ENCODE measurements around the gene FBLL1.
"Not testable (repeated sequence)": the region's sequence is repeated elsewhere in the genome, so short reads cannot be mapped to it uniquely, and the experiment has no call there.

FBLL1 gene

GRCh38 chr5:168528521-168529373 lies at the start of gene FBLL1:
Gene FBLL1 (plus strand): TSS chr5:168529305. CDS start chr5:168529505, 200 bp downstream.
- DNase-seq = peak; percentile 18 to 28

DNA sequence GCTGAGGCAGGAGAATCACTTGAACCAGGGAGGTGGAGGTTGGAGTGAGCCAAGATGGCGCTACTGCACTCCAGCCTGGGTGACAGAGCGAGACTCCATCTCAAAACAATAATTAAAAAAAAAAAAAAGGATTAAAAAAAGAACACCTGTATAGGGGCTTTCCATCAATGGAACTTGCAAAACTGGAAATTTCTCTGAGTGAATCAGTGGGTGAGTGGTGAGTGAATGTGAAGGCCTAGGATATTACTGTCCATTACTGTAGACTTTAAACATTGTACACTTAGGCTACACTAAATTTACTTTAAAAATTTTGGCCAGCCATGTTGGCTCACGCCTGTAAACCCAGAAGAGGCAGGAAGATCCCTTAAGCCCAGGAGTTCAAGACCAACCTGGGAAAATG lies 48.5 kb upstream of the FBLL1 start:
- DNase-seq = no peak

- DNase-seq = no peak
Observed at GRCh38 chr5:168481330-168481788, 47.7 kb upstream of the FBLL1 start.

GRCh38 chr5:168482361-168482760 lies 46.7 kb upstream of the FBLL1 start:
- no peak for DNase-seq

DNA sequence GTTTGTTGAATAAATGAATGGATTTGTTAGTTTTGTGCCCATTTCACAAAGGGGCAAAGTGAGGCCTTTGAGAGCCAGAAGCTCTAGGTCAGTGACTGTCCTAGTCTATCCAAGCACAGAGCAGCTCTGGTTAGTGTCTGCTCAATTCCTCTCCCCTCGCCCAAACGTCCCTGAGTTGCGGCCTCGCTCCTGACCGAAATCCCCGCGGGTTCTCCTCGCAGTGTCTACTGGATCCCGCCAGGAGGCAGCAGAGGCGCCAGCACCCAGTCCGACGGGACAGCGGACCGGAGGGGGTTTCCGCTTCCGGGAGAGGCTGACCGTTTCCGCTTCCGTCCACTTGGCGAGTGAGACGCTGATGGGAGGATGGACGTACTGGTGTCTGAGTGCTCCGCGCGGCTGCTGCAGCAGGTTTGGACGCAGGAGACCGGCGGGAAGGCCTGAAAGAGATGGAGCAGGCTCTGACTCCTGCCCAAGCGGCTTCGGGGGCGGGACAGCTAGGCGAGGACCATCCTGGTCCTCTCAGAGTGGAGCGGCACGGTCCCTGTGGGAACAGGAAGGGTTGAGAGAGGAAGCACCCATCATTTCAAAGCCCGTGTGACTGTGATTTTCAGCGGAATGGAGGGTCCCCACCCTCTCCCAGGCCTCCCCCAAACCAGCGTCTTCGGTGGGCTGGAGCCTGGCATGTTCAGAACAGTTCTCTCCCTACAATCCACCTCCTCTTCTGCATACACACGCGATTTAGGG lies 42.8 kb upstream of the FBLL1 start, which contains the start of gene RARS1:
Gene RARS1 (plus strand): TSS at position 336 of the 744 bp plus-strand sequence. CDS start 28 bp downstream, at position 364.
- DNase-seq = peak; percentile 57 to 70

DNA sequence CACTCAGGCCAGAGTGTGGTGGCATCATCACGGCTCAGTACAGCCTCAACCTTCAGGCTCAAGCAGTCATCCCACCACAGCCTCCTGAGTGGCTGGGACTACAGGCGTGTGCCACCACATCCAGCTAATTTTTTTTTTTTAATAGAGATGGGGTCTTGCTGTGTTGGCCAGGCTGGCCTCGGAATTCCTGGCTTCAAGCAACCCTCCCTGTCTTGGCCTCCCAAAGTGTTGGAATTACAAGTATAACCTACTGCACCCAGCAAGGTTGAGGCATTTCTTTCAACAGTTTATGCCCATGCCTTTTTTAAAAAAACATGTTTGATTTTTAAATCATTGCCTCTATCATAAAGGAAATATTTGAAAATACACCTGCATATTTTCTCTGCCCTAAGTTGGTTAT lies 40.0 kb upstream of the FBLL1 start:
- DNase-seq = no peak

- no peak for DNase-seq
Observed at GRCh38 chr5:168494057-168494555, 35.0 kb upstream of the FBLL1 start.

GRCh38 chr5:168502563-168503237 lies 26.4 kb upstream of the FBLL1 start:
- DNase-seq = no peak

GRCh38 chr5:168513861-168514428 lies 15.2 kb upstream of the FBLL1 start:
- no peak for DNase-seq

DNA sequence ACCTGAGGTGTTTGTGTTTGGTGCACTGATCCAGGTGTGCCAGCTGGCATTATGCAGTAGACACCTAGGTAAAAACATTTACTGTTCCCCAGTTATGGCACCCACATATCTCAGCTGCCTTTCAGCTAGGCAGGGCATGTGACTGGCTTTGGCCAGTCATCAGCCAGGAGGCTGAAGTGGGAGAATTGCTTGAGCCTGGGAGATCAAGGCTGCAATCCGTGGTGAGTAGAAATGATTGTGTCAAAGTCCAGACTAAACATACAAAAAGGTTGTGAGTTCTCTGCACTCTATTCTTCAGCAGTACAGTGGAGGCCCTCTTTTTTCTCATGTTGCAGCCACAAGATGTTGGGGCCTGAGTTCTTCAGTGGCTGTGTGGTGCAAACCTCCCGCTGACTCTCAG lies 3.2 kb upstream of the FBLL1 start:
- no peak for DNase-seq

DNA sequence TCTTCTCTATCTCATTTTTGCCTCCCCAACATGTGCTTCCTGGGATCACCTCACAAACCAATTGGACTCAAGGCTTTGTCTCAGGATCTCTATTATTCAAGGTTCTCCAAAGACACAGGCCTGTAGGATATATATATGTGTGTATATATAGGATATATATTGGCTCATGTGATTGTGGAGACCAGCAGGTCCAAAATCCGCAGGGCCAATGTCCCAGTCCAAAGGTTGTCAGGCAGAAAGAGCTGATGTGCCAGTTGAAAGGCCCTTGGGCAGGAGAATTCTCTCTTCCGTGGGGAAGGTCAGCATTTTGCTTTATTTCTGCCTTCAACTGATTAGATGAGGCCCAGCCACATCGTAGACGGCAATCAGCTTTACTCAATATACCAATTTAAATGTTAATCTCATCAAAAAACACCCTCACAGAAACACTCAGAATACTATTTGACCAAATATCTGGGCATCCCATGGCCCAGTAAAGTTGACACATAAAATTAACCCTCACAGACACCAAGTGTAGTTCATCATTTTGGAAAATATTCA lies 1.3 kb upstream of the FBLL1 start:
- no peak for DNase-seq

DNA sequence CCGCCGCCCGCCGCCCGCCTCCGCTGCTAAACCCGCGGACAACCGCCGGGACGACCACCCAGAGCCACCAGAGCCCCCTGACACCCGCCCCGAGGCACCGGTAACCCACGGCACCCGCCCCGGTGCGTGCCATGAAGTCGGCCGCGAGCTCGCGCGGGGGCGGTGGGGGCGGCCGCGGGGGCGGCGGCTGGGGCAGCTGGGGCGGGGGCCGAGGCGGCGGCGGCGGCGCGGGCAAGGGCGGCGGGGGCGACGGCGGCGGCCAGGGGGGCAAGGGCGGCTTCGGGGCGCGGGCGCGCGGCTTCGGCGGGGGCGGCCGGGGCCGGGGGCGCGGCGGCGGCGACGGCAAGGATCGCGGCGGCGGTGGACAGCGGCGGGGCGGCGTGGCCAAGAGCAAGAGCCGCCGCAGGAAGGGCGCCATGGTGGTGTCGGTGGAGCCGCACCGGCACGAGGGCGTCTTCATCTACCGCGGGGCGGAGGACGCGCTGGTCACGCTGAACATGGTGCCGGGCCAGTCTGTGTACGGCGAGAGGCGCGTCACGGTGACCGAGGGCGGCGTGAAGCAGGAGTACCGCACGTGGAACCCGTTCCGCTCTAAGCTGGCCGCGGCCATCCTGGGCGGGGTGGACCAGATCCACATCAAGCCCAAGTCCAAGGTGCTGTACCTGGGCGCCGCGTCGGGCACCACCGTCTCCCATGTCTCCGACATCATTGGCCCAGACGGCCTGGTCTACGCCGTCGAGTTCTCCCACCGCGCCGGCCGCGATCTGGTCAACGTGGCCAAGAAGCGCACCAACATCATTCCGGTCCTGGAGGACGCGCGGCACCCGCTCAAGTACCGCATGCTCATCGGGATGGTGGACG lies 499 bp downstream of the FBLL1 start:
- no peak for DNase-seq

GRCh38 chr5:168530621-168531150 lies 1.6 kb downstream of the FBLL1 start:
- DNase-seq = no peak

- DNase-seq = no peak
Observed at GRCh38 chr5:168531191-168531590, 2.1 kb downstream of the FBLL1 start.

DNA sequence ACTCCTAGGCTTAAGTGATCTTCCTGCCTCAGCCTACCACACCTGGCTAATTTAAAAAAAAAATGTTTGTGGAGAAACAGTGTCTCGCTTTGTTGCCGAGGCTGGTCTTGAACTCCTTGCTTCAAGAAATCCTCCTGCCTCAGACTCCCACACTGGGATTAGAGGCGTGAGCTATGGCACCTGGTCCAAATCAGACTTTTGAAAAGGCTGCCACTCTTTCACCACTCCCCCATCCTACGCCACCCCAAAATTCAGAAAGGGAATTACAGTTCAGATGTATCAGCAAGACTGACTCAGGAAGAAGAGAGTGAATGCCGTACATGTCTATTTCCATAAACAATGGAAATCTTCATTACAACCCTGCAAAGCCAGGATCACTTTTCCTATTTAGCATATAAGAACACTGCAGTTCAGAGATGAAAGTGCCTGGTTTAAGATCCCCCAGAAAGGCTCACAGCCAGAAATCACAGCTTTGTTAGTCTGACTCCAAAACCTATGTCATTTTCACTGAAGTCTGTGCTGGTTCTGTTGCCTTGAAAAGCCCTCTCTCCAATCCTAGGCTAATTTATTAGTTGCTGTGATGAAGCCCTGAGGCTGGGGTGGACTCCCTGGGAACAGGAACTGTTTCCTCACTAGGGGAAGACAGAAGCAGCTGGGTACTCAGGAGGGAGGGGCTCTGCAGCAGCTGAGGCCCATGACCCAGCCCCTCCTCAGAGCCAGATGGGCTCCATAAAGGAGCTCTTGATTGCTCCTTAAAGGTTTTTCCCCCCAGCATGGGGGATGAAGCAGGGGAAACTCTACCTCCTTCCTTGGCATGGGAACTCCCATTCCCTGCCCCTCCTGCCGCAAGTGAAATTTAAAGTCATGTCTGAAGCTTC lies 3.1 kb downstream of the FBLL1 start:
- no peak for DNase-seq

DNA sequence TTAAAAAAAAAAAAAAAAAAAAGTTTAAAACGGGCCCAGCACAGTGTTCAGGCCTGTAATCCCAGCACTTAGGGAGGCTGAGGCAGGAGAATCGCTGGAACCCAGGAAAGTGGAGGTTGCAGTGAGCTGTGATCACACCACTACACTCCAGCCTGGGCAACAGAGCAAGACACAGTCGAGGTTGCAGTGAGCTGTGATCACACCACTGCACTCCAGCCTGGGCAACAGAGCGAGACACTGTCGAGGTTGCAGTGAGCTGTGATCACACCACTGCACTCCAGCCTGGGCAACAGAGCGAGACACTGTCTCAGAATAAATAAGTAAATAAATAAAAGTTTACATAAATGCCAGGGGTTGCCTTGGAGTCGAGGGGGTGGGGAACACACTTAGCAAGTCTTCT lies 5.2 kb downstream of the FBLL1 start:
- not testable (repeated sequence) for DNase-seq

DNA sequence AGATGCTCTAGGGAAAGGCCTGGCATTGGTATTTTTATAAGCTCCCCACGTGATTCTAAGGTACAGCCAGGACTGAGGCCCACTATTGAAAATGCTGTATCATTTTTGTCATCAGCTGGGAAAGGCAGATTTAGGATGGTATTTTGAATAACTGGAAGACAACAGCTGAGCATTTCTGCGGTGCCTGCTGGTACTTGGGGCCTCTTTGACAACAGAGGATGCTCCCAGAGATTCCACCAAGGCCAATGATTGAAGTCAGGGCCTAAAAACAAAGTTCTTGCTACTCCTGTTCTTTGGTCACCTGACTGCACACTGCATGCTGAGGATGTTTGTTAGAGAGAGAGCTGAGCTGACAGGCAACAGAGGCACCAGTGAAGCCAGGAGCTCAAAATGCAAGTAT lies 8.1 kb downstream of the FBLL1 start:
- DNase-seq = no peak

GRCh38 chr5:168549554-168549953 lies 20.4 kb downstream of the FBLL1 start:
- DNase-seq = no peak

- no peak for DNase-seq
Observed at GRCh38 chr5:168550656-168551055, 21.6 kb downstream of the FBLL1 start.

DNA sequence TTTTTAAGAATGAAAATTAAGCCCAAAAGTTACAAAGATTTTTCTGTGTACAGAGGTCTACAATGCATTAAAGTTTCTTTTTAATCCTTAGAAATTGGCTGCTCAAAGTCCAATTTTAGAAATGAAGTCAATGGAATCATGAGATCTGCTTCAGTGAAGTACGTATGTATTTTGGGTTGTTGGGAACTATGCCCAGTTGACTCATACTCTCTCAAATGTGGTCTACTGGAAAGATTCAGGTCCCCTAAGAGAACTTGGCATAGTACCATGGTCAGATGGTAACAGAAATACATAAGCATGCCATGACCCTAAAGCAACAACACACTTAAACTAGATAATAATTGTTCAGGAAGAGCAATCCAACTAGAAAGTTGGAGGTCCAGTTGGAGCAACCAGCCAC lies 23.0 kb downstream of the FBLL1 start:
- no peak for DNase-seq

Data from NCI-H1930 (cell line).